HG02759 (cell line): Measurements from ENCODE around the gene ECM1.
A peak's percentile ranks its signal among the peaks of the same experiment; 100 is the strongest.

Source experiments
- ATAC-seq: cut with Tn5 transposase; IDR thresholded peaks from one replicate; pipeline ENCODE4 v1.9.1; 2021; ENCODE audit warnings: mild to moderate bottlenecking, moderate library complexity; ENCODE audit not compliant: unreplicated experiment

ECM1 gene

GRCh38 chr1:150507912-150508864, at the start of gene ECM1:
Gene ECM1 (plus strand): TSS chr1:150508109. CDS start chr1:150508210, 101 bp downstream.
- no peak for ATAC-seq

DNA sequence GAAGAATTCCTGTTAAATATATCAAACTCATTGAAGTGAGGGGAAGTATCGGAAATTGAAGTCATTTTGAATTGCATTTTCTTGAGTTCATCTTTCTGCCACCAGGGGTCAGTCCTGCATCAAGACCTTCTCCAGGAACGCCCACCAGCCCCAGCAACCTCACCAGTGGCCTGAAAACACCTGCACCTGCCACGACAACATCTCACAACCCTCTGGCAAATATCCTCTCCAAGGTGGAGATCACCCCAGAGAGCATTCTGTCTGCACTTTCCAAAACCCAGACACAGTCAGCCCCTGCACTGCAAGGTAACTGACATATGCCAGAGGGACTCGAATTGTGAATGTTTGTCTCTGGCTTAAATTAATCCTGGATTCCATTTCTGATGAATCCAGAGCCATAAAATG, 43.5 kb upstream of the ECM1 start:
- no peak for ATAC-seq

GRCh38 chr1:150466964-150467363, 40.9 kb upstream of the ECM1 start:
- no peak for ATAC-seq

GRCh38 chr1:150469291-150469690, 38.6 kb upstream of the ECM1 start:
- no peak for ATAC-seq

GRCh38 chr1:150472601-150473200, 35.2 kb upstream of the ECM1 start:
- ATAC-seq: no peak

DNA sequence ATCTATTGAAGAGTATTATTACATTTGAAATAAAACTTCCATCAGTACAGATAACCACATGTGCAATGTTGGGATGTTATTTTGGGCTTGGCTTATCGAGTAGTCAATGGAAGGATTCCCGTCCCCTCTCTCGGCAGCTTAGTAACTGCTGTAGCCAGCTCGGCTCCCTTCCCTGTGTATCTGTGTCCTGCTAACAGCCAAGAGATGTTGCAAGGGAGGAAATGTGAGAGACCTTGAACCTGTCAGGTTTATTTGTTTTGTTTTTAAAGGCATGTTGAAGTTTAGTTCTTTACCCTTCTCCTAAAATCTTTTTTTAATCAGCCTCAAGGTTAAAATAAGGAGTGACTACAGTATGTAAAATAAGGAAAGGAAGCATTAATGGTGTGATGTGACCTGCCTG, 34.2 kb upstream of the ECM1 start:
- no peak for ATAC-seq

- no peak for ATAC-seq
Measured at GRCh38 chr1:150474869-150475268, 33.0 kb upstream of the ECM1 start.

- ATAC-seq: no peak
Measured at GRCh38 chr1:150476754-150477153, 31.2 kb upstream of the ECM1 start.

DNA sequence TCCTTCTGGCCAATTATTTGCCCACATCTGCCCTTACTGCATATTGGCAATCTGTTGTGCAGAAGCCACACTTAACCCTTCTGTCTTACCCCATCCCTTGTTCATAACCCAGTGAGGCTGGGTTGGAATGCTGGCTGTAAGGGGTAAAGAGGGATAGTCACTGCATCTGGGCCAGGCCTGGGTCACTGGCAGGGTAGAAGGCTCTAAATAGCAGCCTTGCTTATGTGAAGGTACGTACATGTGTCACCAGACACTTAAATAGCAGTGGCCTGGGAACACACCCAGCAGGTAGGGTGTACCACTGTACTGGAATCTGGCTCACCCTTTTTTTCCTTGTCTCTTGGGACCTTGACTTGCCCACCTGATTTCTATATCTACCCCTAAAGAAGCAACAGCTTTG, 30.6 kb upstream of the ECM1 start:
- ATAC-seq: no peak

GRCh38 chr1:150477733-150478132, 30.2 kb upstream of the ECM1 start:
- no peak for ATAC-seq

- ATAC-seq: no peak
Measured at GRCh38 chr1:150479370-150479769, 28.5 kb upstream of the ECM1 start.

GRCh38 chr1:150479927-150480352, 28.0 kb upstream of the ECM1 start:
- no peak for ATAC-seq

DNA sequence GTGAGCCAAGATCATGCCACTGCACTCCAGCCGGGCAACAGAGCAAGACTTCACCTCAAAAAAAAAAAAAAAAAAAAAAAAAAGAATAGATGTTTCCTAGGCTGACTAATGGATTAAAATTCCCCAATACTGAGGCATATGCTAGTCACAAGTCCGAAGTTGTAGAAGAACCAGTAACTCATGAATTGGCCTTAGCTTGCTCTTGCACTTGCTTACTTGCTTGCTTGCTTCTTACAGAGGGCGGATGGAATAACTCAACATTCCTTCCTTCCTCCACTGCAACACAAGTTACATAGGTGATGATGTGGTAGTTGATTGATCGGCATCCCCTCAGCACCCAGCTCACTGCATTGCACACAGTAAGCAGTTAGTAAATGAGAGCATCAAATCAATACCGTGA, 23.5 kb upstream of the ECM1 start:
- no peak for ATAC-seq

DNA sequence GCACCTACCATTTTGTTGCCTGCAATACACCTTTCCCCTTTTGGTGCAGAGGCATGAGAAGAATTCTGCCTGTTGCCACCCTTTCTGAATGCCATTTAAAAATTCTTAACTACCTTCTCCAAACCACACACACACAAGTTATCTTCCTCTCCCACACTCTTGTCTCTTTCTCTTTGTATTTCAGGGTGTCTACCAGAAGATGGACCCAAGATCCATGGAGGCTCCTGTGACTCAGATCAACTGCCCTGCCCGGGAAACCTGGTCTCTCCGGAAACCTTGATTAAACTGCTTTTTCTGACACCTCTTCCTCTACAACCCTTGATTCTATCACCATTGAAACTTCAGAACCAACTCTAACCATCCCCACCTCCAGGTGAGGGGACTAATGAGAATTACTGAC, 23.0 kb upstream of the ECM1 start:
- no peak for ATAC-seq

DNA sequence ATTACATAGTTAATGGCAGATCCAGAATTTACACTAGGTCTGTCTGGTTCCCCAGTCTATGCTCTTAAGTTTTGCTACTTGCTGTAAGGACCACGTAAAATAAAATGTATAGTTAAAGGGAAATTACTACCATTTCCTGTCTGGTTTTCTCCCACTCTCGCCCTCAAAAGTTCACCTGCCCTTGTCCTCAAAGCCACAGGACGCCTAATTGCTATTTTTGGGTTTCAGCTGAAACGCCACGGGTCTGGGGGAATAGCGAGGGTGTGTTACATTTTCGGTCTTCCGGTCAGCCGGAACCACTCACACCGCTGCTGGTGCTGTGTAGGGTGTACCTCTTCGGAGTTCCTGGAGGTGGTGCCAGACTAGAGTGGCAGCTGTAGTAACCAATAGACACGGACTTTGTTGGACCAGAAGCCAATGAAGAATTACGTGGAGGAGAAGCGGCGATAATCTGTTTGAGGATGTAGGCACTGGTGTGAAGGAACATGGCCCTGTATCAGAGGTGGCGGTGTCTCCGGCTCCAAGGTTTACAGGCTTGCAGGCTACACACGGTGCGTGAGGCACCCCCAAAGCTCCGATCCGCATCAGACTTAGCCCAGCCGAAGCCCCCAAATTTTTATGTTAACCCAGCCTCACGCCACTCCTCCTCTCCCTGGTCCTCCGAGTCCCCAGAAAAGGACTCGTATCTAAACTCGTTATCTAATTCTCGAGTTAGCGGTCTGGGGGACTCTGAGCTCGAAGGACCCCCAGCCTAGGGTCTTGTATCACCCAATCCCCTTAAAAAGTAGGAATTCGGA, 20.7 kb upstream of the ECM1 start, which contains the start of gene TARS2:
TARS2 (plus strand) TSS at position 454 of the 797 bp plus-strand sequence; CDS start at position 486, 32 bp downstream.
- ATAC-seq: peak; percentile 100

- ATAC-seq: no peak
Measured at GRCh38 chr1:150487763-150488115, 20.2 kb upstream of the ECM1 start.

DNA sequence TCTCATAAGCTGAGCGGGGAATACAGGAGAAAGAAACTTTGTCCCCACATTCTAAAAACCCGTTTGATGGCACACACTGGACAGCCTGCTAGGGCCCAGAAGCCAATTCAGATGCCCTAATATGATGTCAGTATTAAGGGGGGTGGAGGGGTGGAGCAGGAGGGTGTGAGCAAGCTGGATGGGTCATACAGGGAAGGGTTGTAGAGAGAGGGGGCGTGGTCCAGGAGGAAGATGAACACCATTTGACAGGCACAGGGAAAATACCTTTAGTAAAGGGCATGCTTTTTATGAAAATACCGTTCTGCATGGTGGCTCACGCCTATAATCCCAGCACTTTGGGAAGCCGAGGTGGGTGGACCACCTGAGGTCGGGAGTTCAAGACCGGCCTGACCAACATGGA, 14.7 kb upstream of the ECM1 start:
- ATAC-seq: no peak

GRCh38 chr1:150498342-150498741, 9.6 kb upstream of the ECM1 start:
- ATAC-seq: no peak

DNA sequence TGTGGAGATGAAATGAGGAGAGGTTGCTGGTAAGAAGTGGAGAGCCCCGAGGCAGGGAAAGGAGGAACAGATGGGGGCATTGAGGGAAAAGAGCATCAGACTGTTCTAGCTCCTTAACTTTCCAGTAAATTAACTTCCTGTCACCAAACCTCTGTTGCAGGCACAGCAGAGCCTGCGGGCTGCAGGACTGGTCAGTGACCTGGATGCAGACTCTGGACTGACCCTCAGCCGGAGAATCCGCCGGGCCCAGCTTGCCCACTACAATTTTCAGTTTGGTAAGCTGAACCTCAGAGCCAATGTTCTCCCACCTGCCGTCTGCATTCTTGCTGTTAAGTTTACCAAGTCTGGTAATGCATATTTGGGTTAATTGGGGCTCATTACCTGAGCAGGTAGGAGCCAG, 2.5 kb upstream of the ECM1 start:
- no peak for ATAC-seq

DNA sequence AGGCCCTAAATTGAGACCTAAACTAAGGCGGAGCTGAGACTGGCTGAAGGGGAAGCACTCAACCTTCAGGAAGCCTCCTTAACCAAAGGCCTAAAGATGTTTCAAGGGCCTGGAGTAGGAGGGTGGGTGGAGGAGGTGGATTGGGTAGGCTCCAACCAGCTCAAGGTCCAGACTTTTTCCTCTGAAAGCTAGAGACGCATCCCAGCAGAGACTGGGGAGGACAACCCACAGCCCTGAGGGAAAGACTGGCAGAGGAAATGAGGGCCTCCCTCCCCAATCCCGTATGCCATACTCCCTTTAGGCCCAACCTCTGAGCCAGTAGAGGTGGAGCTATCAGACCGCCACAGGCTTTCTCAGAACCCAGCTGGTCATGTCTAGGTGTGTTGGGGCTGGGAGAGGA, 1.1 kb downstream of the ECM1 start:
- ATAC-seq: no peak

- no peak for ATAC-seq
Measured at GRCh38 chr1:150511551-150511950, 3.6 kb downstream of the ECM1 start.
